Stimulated activated CD4-positive, alpha-beta T cell treated with anti-CD3 and anti-CD28 coated beads, Interleukin-4, amount 100 ng/mL, for 24 hours (primary cell): ENCODE data around the gene TUBGCP4.
A peak's percentile ranks its signal among the peaks of the same experiment; 100 is the strongest.
"Not testable (repeated sequence)": the region's sequence is repeated elsewhere in the genome, so short reads cannot be mapped to it uniquely, and the experiment has no call there.

Source experiments
- DNase-seq: peaks from one replicate; pipeline ENCODE4 v3.0.0-alpha.2; 2020

TUBGCP4 gene

GRCh38 chr15:43370975-43371974 is at the start of gene TUBGCP4, which contains the start of gene ZSCAN29:
TSS of gene TUBGCP4 (plus strand) at chr15:43371101. CDS start at chr15:43371355, 254 bp downstream.
TSS of gene ZSCAN29 (minus strand) at chr15:43371043. CDS start at chr15:43369913, 1,130 bp downstream.
- peak; percentile 80 for DNase-seq

- DNase-seq: no peak
Measured at GRCh38 chr15:43325039-43325684, 45.7 kb upstream of the TUBGCP4 start.

GRCh38 chr15:43329217-43329959 is 41.5 kb upstream of the TUBGCP4 start:
- DNase-seq: no peak

- peak; percentile 91 for DNase-seq
Measured at GRCh38 chr15:43329960-43330779, 40.7 kb upstream of the TUBGCP4 start, which contains the start of gene LCMT2. TSS of gene LCMT2 (minus strand) at chr15:43330573. CDS start at chr15:43330489, 84 bp downstream.

- no peak for DNase-seq
Measured at GRCh38 chr15:43330780-43331087, 40.2 kb upstream of the TUBGCP4 start.

GRCh38 chr15:43346305-43346704 is 24.6 kb upstream of the TUBGCP4 start:
- no peak for DNase-seq

GRCh38 chr15:43347114-43347513 is 23.8 kb upstream of the TUBGCP4 start:
- no peak for DNase-seq

GRCh38 chr15:43352693-43353382 is 18.1 kb upstream of the TUBGCP4 start:
- DNase-seq: no peak

GRCh38 chr15:43360821-43361220 is 10.1 kb upstream of the TUBGCP4 start:
- no peak for DNase-seq

GRCh38 chr15:43361313-43361903 is 9.5 kb upstream of the TUBGCP4 start:
- DNase-seq: no peak

GRCh38 chr15:43370310-43370974 is 459 bp upstream of the TUBGCP4 start:
- DNase-seq: no peak

- DNase-seq: peak; percentile 34
Measured at GRCh38 chr15:43376017-43376705, 5.3 kb downstream of the TUBGCP4 start.

GRCh38 chr15:43378601-43379000 is 7.7 kb downstream of the TUBGCP4 start:
- no peak for DNase-seq

GRCh38 chr15:43382310-43382709 is 11.4 kb downstream of the TUBGCP4 start:
- DNase-seq: no peak

GRCh38 chr15:43383070-43383469 is 12.2 kb downstream of the TUBGCP4 start:
- DNase-seq: no peak

- DNase-seq: no peak
Measured at GRCh38 chr15:43390723-43391122, 19.8 kb downstream of the TUBGCP4 start.

- DNase-seq: not testable (repeated sequence)
Measured at GRCh38 chr15:43393592-43393991, 22.7 kb downstream of the TUBGCP4 start.

GRCh38 chr15:43402255-43402654 is 31.4 kb downstream of the TUBGCP4 start:
- DNase-seq: no peak

GRCh38 chr15:43403616-43404015 is 32.7 kb downstream of the TUBGCP4 start:
- DNase-seq: no peak

- no peak for DNase-seq
Measured at GRCh38 chr15:43404130-43404529, 33.2 kb downstream of the TUBGCP4 start.
